ENCODE results near the gene KRT73.

GRCh38 chr12:52656616-52657015 lies 38.3 kb upstream of the KRT73 start:
- TF ChIP-seq CTCF (IDR thresholded peaks at IDR 0.05) (no peak), POLR2AphosphoS5 (IDR thresholded peaks at IDR 0.05) (no peak)
